Mammary epithelial cell (primary cell): ENCODE measurements around the gene FIGNL2.

Source experiments
- EZH2 ChIP-seq: IDR thresholded peaks from 2 replicates; pipeline ENCODE4 v1.6.1; 2012; ENCODE audit warnings: low read length, inconsistent platforms, borderline replicate concordance
- TF ChIP-seq, protein P1 (sequence below), 2 donors: IDR thresholded peaks in 1 of 2; conservative IDR thresholded peaks in 1 of 2; 2 replicates each; pipeline ENCODE4 v1.5.1; 2011 to 2012; ENCODE audit warnings: inconsistent platforms in 2 of 2, low read length in 2 of 2, mild to moderate bottlenecking in 2 of 2, control low read depth in 1 of 2, low read depth in 1 of 2; ENCODE audit not compliant: insufficient read depth in 1 of 2; ENCODE audit errors: extremely low read depth in 1 of 2

DNA sequence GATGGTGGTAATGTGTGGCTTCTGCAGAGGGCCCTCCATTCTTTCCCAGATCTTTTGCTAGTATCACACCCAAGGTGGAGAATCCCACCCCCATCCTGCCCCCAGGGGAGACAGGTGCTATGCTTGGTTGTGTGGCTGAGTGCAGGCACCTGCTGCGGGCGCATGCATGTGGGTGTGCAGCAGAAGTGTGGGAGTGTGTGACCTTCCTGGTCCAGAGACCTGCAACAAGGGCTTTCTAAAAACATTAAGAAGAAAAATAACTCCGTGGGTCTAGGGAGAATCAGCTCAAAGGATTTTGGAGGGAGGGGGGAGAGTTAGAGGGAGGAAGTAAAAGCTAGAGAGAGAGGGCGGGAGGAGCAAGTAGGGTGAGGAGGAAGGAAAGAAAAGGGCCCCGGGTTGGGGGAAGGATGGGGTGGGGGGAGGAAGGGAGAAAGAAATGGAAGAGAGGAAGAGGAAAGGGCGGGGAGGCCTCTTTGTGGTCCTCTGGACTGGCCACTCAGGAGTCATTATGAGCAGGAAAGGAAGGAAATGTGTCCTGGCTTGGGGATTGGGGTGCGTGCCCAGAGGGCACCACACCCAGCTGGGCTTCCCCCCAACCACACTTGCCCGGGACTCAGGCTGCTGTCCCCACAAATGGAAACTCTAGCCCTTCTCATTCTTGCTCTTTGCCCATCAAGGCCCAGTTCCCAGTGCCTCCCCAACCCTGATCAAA lies 3.1 kb upstream of the FIGNL2 start:
- TF ChIP-seq, protein P1, sequence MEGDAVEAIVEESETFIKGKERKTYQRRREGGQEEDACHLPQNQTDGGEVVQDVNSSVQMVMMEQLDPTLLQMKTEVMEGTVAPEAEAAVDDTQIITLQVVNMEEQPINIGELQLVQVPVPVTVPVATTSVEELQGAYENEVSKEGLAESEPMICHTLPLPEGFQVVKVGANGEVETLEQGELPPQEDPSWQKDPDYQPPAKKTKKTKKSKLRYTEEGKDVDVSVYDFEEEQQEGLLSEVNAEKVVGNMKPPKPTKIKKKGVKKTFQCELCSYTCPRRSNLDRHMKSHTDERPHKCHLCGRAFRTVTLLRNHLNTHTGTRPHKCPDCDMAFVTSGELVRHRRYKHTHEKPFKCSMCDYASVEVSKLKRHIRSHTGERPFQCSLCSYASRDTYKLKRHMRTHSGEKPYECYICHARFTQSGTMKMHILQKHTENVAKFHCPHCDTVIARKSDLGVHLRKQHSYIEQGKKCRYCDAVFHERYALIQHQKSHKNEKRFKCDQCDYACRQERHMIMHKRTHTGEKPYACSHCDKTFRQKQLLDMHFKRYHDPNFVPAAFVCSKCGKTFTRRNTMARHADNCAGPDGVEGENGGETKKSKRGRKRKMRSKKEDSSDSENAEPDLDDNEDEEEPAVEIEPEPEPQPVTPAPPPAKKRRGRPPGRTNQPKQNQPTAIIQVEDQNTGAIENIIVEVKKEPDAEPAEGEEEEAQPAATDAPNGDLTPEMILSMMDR (conservative IDR thresholded peaks at IDR 0.05 in 1 of 2, IDR thresholded peaks at IDR 0.05 in 1 of 2; ENCODE audit: extremely low read depth in 1 of 2, insufficient read depth in 1 of 2, low read depth in 1 of 2, low read length in 2 of 2), result no peak
- no peak for TF ChIP-seq EZH2
